Measurements from ENCODE around the gene RARG.

The RARG gene

GRCh38 chr12:53195516-53196420 lies 36.2 kb downstream of the RARG start:
- no peak overlapping the region for H3K4me3 ChIP-seq (ENCODE audit: insufficient read depth in 1 of 2, low read depth in 1 of 2, low read length in 2 of 2)
- H3K79me1 ChIP-seq (replicated peaks; ENCODE audit: low read length, poor library complexity, severe bottlenecking): no peaks in the 10 kb centered on the region
- DNase-seq: no peak
- H3K18ac ChIP-seq (ENCODE audit: low read depth in 1 of 2, low read length in 2 of 2): no peak overlapping the region
- WGBS: 94% methylated on average over 10 of the region's 10 CpGs
- H2AFZ ChIP-seq (ENCODE audit: low read depth, low read length): no peak overlapping the region
- H3K9me3 ChIP-seq (ENCODE audit: control insufficient read depth, low read length): no peaks in the 10 kb centered on the region
- H3K23ac ChIP-seq (ENCODE audit: low read length in 2 of 2): no peak overlapping the region
- peaks cover 18 to 21% of the 10 kb centered on the region in 2 experiments for H3K36me3 ChIP-seq (ENCODE audit: control insufficient read depth in 1 of 2, insufficient read depth in 2 of 2, low read depth in 1 of 2, low read length in 2 of 2)
- H3K14ac ChIP-seq (ENCODE audit: low read length in 2 of 2): peak overlapping the region in 1 of 2 experiments; percentile 36
- H2BK120ac ChIP-seq (ENCODE audit: low read depth, low read length): no peak overlapping the region
- H3K27ac ChIP-seq (ENCODE audit: low read length, poor library complexity, severe bottlenecking): no peak overlapping the region
- H2BK12ac ChIP-seq (ENCODE audit: low read length in 2 of 2): no peak overlapping the region
- H3K9ac ChIP-seq (ENCODE audit: low read length): no peak overlapping the region
- no peaks in the 10 kb centered on the region for H3K4me1 ChIP-seq (ENCODE audit: control insufficient read depth, insufficient read depth, low read depth, low read length)
- no peak overlapping the region for H2BK15ac ChIP-seq (ENCODE audit: low read depth, poor library complexity, severe bottlenecking)
- no peak overlapping the region for H3K4me2 ChIP-seq (ENCODE audit: low read length, poor library complexity, severe bottlenecking)
- no peak overlapping the region for H4K8ac ChIP-seq (ENCODE audit: low read length)
- no peak overlapping the region for H3K4ac ChIP-seq (ENCODE audit: low read depth in 1 of 2, low read length in 2 of 2)
- no peak overlapping the region for H4K91ac ChIP-seq (ENCODE audit: low read length)
- no peak overlapping the region for H2BK5ac ChIP-seq (ENCODE audit: low read depth, low read length, poor library complexity, severe bottlenecking)
- H3K27me3 ChIP-seq (ENCODE audit: control insufficient read depth in 1 of 2, insufficient read depth in 1 of 2, low read length in 2 of 2): peaks cover 0 to 58% of the 10 kb centered on the region in 2 experiments
- no peak overlapping the region for H2AK5ac ChIP-seq (ENCODE audit: low read length, severe bottlenecking)

GRCh38 chr12:53194973-53195372 lies 37.0 kb downstream of the RARG start:
- Histone ChIP-seq H2BK15ac (ENCODE audit: low read depth, poor library complexity, severe bottlenecking) (no peak overlapping the region), H3K79me1 (replicated peaks; ENCODE audit: low read length, poor library complexity, severe bottlenecking) (no peaks in the 10 kb centered on the region), H3K27ac (ENCODE audit: low read length, poor library complexity, severe bottlenecking) (no peak overlapping the region), H2AFZ (ENCODE audit: low read depth, low read length) (no peak overlapping the region), H3K27me3 (ENCODE audit: control insufficient read depth in 1 of 2, insufficient read depth in 1 of 2, low read length in 2 of 2) (peaks cover 0 to 58% of the 10 kb centered on the region in 2 experiments), H3K36me3 (ENCODE audit: control insufficient read depth in 1 of 2, insufficient read depth in 2 of 2, low read depth in 1 of 2, low read length in 2 of 2) (peaks cover 18 to 21% of the 10 kb centered on the region in 2 experiments), H2BK12ac (ENCODE audit: low read length in 2 of 2) (no peak overlapping the region), H3K9ac (ENCODE audit: low read length) (no peak overlapping the region), H3K4me3 (ENCODE audit: insufficient read depth in 1 of 2, low read depth in 1 of 2, low read length in 2 of 2) (no peak overlapping the region), H3K9me3 (ENCODE audit: control insufficient read depth, low read length) (no peaks in the 10 kb centered on the region), H3K18ac (ENCODE audit: low read depth in 1 of 2, low read length in 2 of 2) (no peak overlapping the region), H2AK5ac (ENCODE audit: low read length, severe bottlenecking) (no peak overlapping the region), H3K23ac (ENCODE audit: low read length in 2 of 2) (no peak overlapping the region), H4K91ac (ENCODE audit: low read length) (no peak overlapping the region), H2BK120ac (ENCODE audit: low read depth, low read length) (no peak overlapping the region), H3K4me1 (ENCODE audit: control insufficient read depth, insufficient read depth, low read depth, low read length) (peaks cover 4% of the 10 kb centered on the region), H2BK5ac (ENCODE audit: low read depth, low read length, poor library complexity, severe bottlenecking) (no peak overlapping the region), H3K14ac (ENCODE audit: low read length in 2 of 2) (no peak overlapping the region), H3K4me2 (ENCODE audit: low read length, poor library complexity, severe bottlenecking) (no peak overlapping the region), H3K4ac (ENCODE audit: low read depth in 1 of 2, low read length in 2 of 2) (no peak overlapping the region), H4K8ac (ENCODE audit: low read length) (no peak overlapping the region)
- no peak for DNase-seq
- 90% methylated on average over 1 of the region's 1 CpG for WGBS

- Histone ChIP-seq H3K18ac (ENCODE audit: low read depth in 1 of 2, low read length in 2 of 2) (peak overlapping the region in 1 of 2 experiments; percentile 49), H3K4me2 (ENCODE audit: low read length, poor library complexity, severe bottlenecking) (no peak overlapping the region), H2BK120ac (ENCODE audit: low read depth, low read length) (no peak overlapping the region), H3K14ac (ENCODE audit: low read length in 2 of 2) (no peak overlapping the region), H2BK12ac (ENCODE audit: low read length in 2 of 2) (no peak overlapping the region), H3K9ac (ENCODE audit: low read length) (no peak overlapping the region), H3K4ac (ENCODE audit: low read depth in 1 of 2, low read length in 2 of 2) (no peak overlapping the region), H3K79me1 (replicated peaks; ENCODE audit: low read length, poor library complexity, severe bottlenecking) (no peaks in the 10 kb centered on the region), H3K4me1 (ENCODE audit: control insufficient read depth, insufficient read depth, low read depth, low read length) (peaks cover 6% of the 10 kb centered on the region), H3K27me3 (ENCODE audit: control insufficient read depth in 1 of 2, insufficient read depth in 1 of 2, low read length in 2 of 2) (peaks cover 0 to 57% of the 10 kb centered on the region in 2 experiments), H2BK5ac (ENCODE audit: low read depth, low read length, poor library complexity, severe bottlenecking) (no peak overlapping the region), H3K9me3 (ENCODE audit: control insufficient read depth, low read length) (no peaks in the 10 kb centered on the region), H3K4me3 (ENCODE audit: insufficient read depth in 1 of 2, low read depth in 1 of 2, low read length in 2 of 2) (no peak overlapping the region), H2BK15ac (ENCODE audit: low read depth, poor library complexity, severe bottlenecking) (no peak overlapping the region), H3K36me3 (ENCODE audit: control insufficient read depth in 1 of 2, insufficient read depth in 2 of 2, low read depth in 1 of 2, low read length in 2 of 2) (peaks cover 18 to 21% of the 10 kb centered on the region in 2 experiments), H2AFZ (ENCODE audit: low read depth, low read length) (no peak overlapping the region), H4K8ac (ENCODE audit: low read length) (no peak overlapping the region), H3K23ac (ENCODE audit: low read length in 2 of 2) (no peak overlapping the region), H3K27ac (ENCODE audit: low read length, poor library complexity, severe bottlenecking) (no peak overlapping the region), H4K91ac (ENCODE audit: low read length) (no peak overlapping the region), H2AK5ac (ENCODE audit: low read length, severe bottlenecking) (no peak overlapping the region)
- DNase-seq: no peak
- WGBS: 88% methylated on average over 6 of the region's 11 CpGs
These were observed 37.9 kb downstream of the RARG start for GRCh38 chr12:53193985-53194716.

GRCh38 chr12:53193040-53193439 lies 39.0 kb downstream of the RARG start:
- Histone ChIP-seq H4K8ac (ENCODE audit: low read length) (no peak overlapping the region), H3K27ac (ENCODE audit: low read length, poor library complexity, severe bottlenecking) (no peak overlapping the region), H3K4me2 (ENCODE audit: low read length, poor library complexity, severe bottlenecking) (no peak overlapping the region), H3K4me3 (ENCODE audit: insufficient read depth in 1 of 2, low read depth in 1 of 2, low read length in 2 of 2) (no peak overlapping the region), H2AK5ac (ENCODE audit: low read length, severe bottlenecking) (no peak overlapping the region), H3K4ac (ENCODE audit: low read depth in 1 of 2, low read length in 2 of 2) (no peak overlapping the region), H3K27me3 (ENCODE audit: control insufficient read depth in 1 of 2, insufficient read depth in 1 of 2, low read length in 2 of 2) (peaks cover 0 to 46% of the 10 kb centered on the region in 2 experiments), H2AFZ (ENCODE audit: low read depth, low read length) (no peak overlapping the region), H2BK5ac (ENCODE audit: low read depth, low read length, poor library complexity, severe bottlenecking) (no peak overlapping the region), H3K9ac (ENCODE audit: low read length) (no peak overlapping the region), H3K36me3 (ENCODE audit: control insufficient read depth in 1 of 2, insufficient read depth in 2 of 2, low read depth in 1 of 2, low read length in 2 of 2) (peaks cover 24 to 28% of the 10 kb centered on the region in 2 experiments), H3K4me1 (ENCODE audit: control insufficient read depth, insufficient read depth, low read depth, low read length) (peaks cover 6% of the 10 kb centered on the region), H2BK12ac (ENCODE audit: low read length in 2 of 2) (no peak overlapping the region), H4K91ac (ENCODE audit: low read length) (no peak overlapping the region), H3K79me1 (replicated peaks; ENCODE audit: low read length, poor library complexity, severe bottlenecking) (no peaks in the 10 kb centered on the region), H2BK120ac (ENCODE audit: low read depth, low read length) (no peak overlapping the region), H3K23ac (ENCODE audit: low read length in 2 of 2) (no peak overlapping the region), H2BK15ac (ENCODE audit: low read depth, poor library complexity, severe bottlenecking) (no peak overlapping the region), H3K9me3 (ENCODE audit: control insufficient read depth, low read length) (no peaks in the 10 kb centered on the region), H3K18ac (ENCODE audit: low read depth in 1 of 2, low read length in 2 of 2) (no peak overlapping the region), H3K14ac (ENCODE audit: low read length in 2 of 2) (no peak overlapping the region)
- DNase-seq: no peak
- 98% methylated on average over 9 of the region's 9 CpGs for whole genome bisulfite sequencing

Data from mesenchymal stem cell (in vitro differentiated cells and primary cell).